H1 (cell line): ENCODE data around the gene SENP7. TPM values are rescaled to one million over a fixed set of nuclear protein-coding genes. Genes with fewer than 3 reads are reported as not detected.

Experiments used
- CHD7 ChIP-seq: fragments of 300-600 bp; sonication (generic); IDR thresholded peaks from 2 replicates; pipeline ENCODE4 v1.7.1; 2012; ENCODE audit warnings: low read length, moderate library complexity, mild to moderate bottlenecking, inconsistent platforms; ENCODE audit not compliant: insufficient replicate concordance
- polyA plus RNA-seq, 7 experiments: library from polyadenylated mRNA; depleted of rRNA in 3 of 7; stranded (reverse) in 5 of 7; unstranded in 2 of 7; fragments of >200 nt in 5 of 7; fragments of 200-250 nt in 2 of 7; gene quantifications; 1 replicate in 5 of 7; 2 replicates in 1 of 7; 4 replicates in 1 of 7; pipeline versions ENCODE4 v1.2.1 to v1.2.3, GENCODE V29; 2011 to 2013; ENCODE audit warnings: missing spikeins in 2 of 7, mixed read lengths in 2 of 7
- total RNA-seq: library from RNA; stranded (reverse); fragmentation: NEBNext Ultra II Directional; extraction: Animal tissue kit (Norgen Biotek cat#: 25700); gene quantifications from 2 replicates; pipeline ENCODE4 v1.2.1, GENCODE V29; 2021

SENP7 gene
- total and polyA plus RNA-seq, 2 of the 8 experiments (the other 6 are each of a cell fraction or from before 2014, with no cell fraction given), result 2.8 to 7.8 TPM

- TF ChIP-seq CHD7, result no peak
- TF ChIP-seq, all 59 proteins: peak for 0
Observed at GRCh38 chr3:101292027-101292426, 221.0 kb downstream of the SENP7 start (continued).
